Body of pancreas (tissue), 4 donors: ENCODE data around the gene AKIRIN2.
"Not testable (repeated sequence)": the region's sequence is repeated elsewhere in the genome, so short reads cannot be mapped to it uniquely, and the experiment has no call there.

Experiments used
- CTCF ChIP-seq, 7 experiments: fragments of 450-650 bp in 4 of 7; fragments of 200-600 bp in 3 of 7; sonication (generic) in 3 of 7; IDR thresholded peaks; one replicate each; pipeline ENCODE4 v1.5.1; 2016 to 2019; ENCODE audit warnings: antibody characterized with exemption in 7 of 7
- POLR2A ChIP-seq, 3 donors: fragments of 450-650 bp; IDR thresholded peaks; one replicate each; pipeline ENCODE4 v1.6.1; 2016; ENCODE audit warnings: antibody characterized with exemption in 3 of 3, mild to moderate bottlenecking in 2 of 3

- TF ChIP-seq CTCF, POLR2A (IDR thresholded peaks at IDR 0.05): not testable (repeated sequence)
These were observed 15.3 kb downstream of the AKIRIN2 start for GRCh38 chr6:87686636-87687205.
